CD4-positive, alpha-beta memory T cell (primary cell): Measurements from ENCODE around the gene PML. TPM values are rescaled to one million over a fixed set of nuclear protein-coding genes. Genes with fewer than 3 reads are reported as not detected.
A peak's percentile ranks its signal among the peaks of the same experiment; 100 is the strongest.

Experiments
- CTCF ChIA-PET: fragments of 350-600 bp; sonication (Branson Sonifier 250); formaldehyde crosslinking; loops from one replicate; lab custom pipeline; 2021; ENCODE audit warnings: inconsistent platforms; ENCODE audit not compliant: partially characterized antibody; lab: Charles Lee
- POLR2A ChIA-PET: fragments of 350-600 bp; sonication (Branson Sonifier 250); formaldehyde crosslinking; loops from one replicate; lab custom pipeline; 2021; ENCODE audit not compliant: partially characterized antibody; lab: Charles Lee
- DNase-seq, 5 donors: peaks; one replicate each; pipeline versions ENCODE4 v3.0.0 to v3.0.0-alpha.2; 2020 to 2022; ENCODE audit warnings: mixed read lengths in 1 of 5
- H3K27ac ChIP-seq: one replicate; pipeline ENCODE4 v1.7.0; 2013; ENCODE audit warnings: low read depth, low read length
- H3K27me3 ChIP-seq: 2 replicates; pipeline ENCODE4 v1.7.0; 2013; ENCODE audit warnings: mild to moderate bottlenecking, low read length, moderate library complexity; ENCODE audit not compliant: insufficient read depth
- H3K36me3 ChIP-seq: 2 replicates; pipeline ENCODE4 v1.7.0; 2013; ENCODE audit warnings: mild to moderate bottlenecking, low read length, moderate library complexity; ENCODE audit not compliant: insufficient read depth
- H3K4me1 ChIP-seq: 2 replicates; pipeline ENCODE4 v1.7.0; 2013; ENCODE audit warnings: mild to moderate bottlenecking, low read length, moderate library complexity; ENCODE audit not compliant: insufficient read depth
- H3K4me3 ChIP-seq, 2 donors: one replicate each; pipeline ENCODE4 v1.7.0; 2013; ENCODE audit warnings: low read length in 2 of 2, mild to moderate bottlenecking in 1 of 2
- H3K9me3 ChIP-seq, 2 donors: one replicate each; pipeline ENCODE4 v1.7.0; 2013; ENCODE audit warnings: low read length in 2 of 2, control low read depth in 1 of 2; ENCODE audit not compliant: control insufficient read depth in 1 of 2
- H3K27ac Mint-ChIP-seq, 7 donors: one replicate each; pipeline ENCODE4 v1.8.0; 2020 to 2021; ENCODE audit warnings: mixed read lengths in 7 of 7, mild to moderate bottlenecking in 6 of 7, inconsistent platforms in 3 of 7, moderate library complexity in 3 of 7
- H3K27me3 Mint-ChIP-seq, 2 donors: one replicate each; pipeline ENCODE4 v1.8.0; 2020 to 2021; ENCODE audit warnings: mixed read lengths in 2 of 2
- H3K36me3 Mint-ChIP-seq, 2 donors: one replicate each; pipeline ENCODE4 v1.8.0; 2020 to 2021; ENCODE audit warnings: mixed read lengths in 2 of 2, inconsistent platforms in 1 of 2, mild to moderate bottlenecking in 1 of 2
- H3K4me1 Mint-ChIP-seq, 4 donors: one replicate each; pipeline ENCODE4 v1.8.0; 2020 to 2021; ENCODE audit warnings: mixed read lengths in 4 of 4, mild to moderate bottlenecking in 1 of 4
- H3K4me3 Mint-ChIP-seq, 8 donors: one replicate each; pipeline ENCODE4 v1.8.0; 2020 to 2021; ENCODE audit warnings: mixed read lengths in 8 of 8, mild to moderate bottlenecking in 7 of 8, moderate library complexity in 6 of 8, inconsistent platforms in 3 of 8
- H3K9me3 Mint-ChIP-seq, 8 donors: one replicate each; pipeline ENCODE4 v1.8.0; 2020 to 2021; ENCODE audit warnings: mixed read lengths in 8 of 8, mild to moderate bottlenecking in 5 of 8, inconsistent platforms in 3 of 8, moderate library complexity in 1 of 8
- intact Hi-C: fragments of 100-400 bp; cut with micrococcal nuclease; formaldehyde crosslinking; loops from one replicate; pipeline ENCODE4 v1.15.1; 2023
- polyA plus RNA-seq, 2 donors: library from polyadenylated mRNA; unstranded; fragments of 300-500 nt; fragmentation: Illumina TruSeq; gene quantifications; one replicate each; pipeline ENCODE4 v1.2.3, GENCODE V29; 2021
- total RNA-seq, 2 experiments: library from RNA; stranded (reverse); gene quantifications; one replicate each; pipeline ENCODE4 v1.2.3, GENCODE V29; 2021

Gene PML
- total and polyA plus RNA-seq, 4 experiments from 2014 or later, result 9.6 to 66.6 (median 47.4) TPM

DNA sequence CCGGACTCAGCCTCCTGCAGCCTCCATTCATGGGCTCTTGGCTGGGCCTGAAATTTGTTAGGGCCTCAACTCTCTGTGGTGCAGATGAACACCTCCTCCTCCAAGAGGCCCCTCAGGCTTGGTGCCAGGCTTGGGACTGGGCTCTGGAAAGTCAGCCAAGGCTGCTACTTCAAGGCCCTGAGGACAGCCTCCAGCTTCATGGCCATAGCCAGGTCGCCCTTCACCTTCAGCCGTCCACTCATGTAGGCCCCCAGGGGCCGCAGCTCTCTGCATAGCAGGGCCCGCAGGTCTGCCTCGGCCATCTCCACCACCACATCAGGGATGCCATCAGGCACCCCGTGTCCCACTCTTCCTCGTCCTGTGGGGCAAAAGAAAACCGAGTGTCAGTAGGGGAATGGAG, 10.7 kb upstream of the PML start:
- Histone ChIP-seq H3K27me3 (no peaks in the 10 kb centered on the region), H3K27ac (no peak overlapping the region), H3K36me3 (no peaks in the 10 kb centered on the region), H3K4me3 (no peak overlapping the region), H3K9me3 (no peaks in the 10 kb centered on the region), H3K4me1 (peaks cover 14% of the 10 kb centered on the region)
- DNase-seq, result no peak
- no peaks in the 10 kb centered on the region for H3K27me3 Mint-ChIP-seq
- peaks cover 7 to 23% (median 14%) of the 10 kb centered on the region in 4 donors for H3K4me1 Mint-ChIP-seq
- intact Hi-C loops, result no loop called here
- ChIA-PET CTCF (interaction anchor here (0.9 kb wide), 1 partner anchor 35 kb away, joined by 3 read pairs; no protein-coding TSS in a partner anchor), POLR2A (interaction anchor here (1.1 kb wide), 1 partner anchor 8 kb away, joined by 3 read pairs; the partner anchor contains the start of gene STOML1)
- H3K27ac Mint-ChIP-seq, result no peak overlapping the region
- no peak overlapping the region for H3K4me3 Mint-ChIP-seq
- H3K36me3 Mint-ChIP-seq, result peaks cover 15 to 16% of the 10 kb centered on the region in 2 donors
- no peaks in the 10 kb centered on the region for H3K9me3 Mint-ChIP-seq

DNA sequence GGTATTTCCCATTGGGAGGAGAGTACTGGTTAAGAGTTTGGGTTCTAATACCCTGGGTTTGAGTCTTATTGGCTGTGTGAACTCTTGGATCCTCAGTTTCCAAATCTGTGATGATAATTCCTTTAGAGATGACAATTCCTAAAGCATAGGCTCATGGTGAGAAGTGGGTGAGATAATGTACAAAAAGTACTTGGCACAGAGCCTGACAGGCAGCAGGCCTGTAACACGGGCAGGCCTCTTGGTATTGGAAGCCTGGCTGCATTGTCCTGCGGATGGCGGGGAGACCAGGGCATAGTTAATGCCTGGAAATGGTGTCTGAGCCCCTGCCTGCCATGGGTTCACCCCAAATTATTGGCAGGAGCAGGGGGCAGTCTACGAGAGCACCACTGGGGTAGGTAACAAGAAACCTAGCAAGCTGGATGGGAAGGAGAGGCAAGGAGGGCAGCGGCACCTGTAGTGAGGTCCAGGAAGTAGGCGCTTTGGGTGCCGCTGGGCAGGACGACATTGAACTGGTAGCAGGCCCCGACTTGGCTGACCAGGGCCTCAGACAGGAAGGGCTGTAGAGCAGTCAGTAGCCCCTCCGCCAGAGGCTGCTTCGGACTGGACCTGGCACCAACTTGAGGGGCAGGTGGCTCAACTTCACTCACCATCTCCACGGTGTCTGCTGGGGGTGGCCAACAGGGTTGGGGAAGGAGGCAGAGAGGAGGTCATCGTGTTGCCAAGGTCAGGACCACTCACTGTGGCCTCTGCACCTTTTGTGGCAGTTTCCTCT, 10.1 kb upstream of the PML start:
- Histone ChIP-seq H3K9me3 (no peaks in the 10 kb centered on the region), H3K27ac (no peak overlapping the region), H3K27me3 (no peaks in the 10 kb centered on the region), H3K36me3 (no peaks in the 10 kb centered on the region), H3K4me1 (peaks cover 14% of the 10 kb centered on the region), H3K4me3 (no peak overlapping the region)
- DNase-seq, result no peak
- ChIA-PET CTCF (interaction anchor here (0.8 to 1.7 kb wide), 2 partner anchors 10 to 11 kb away, joined by 4 to 7 read pairs; partner anchors contain the start of gene PML), POLR2A (no interaction called here)
- Mint-ChIP-seq H3K36me3 (peaks cover 15 to 16% of the 10 kb centered on the region in 2 donors), H3K9me3 (no peaks in the 10 kb centered on the region), H3K27ac (no peak overlapping the region), H3K27me3 (no peaks in the 10 kb centered on the region), H3K4me3 (no peak overlapping the region), H3K4me1 (peaks cover 7 to 23% (median 14%) of the 10 kb centered on the region in 4 donors)
- intact Hi-C loops, result no loop called here

DNA sequence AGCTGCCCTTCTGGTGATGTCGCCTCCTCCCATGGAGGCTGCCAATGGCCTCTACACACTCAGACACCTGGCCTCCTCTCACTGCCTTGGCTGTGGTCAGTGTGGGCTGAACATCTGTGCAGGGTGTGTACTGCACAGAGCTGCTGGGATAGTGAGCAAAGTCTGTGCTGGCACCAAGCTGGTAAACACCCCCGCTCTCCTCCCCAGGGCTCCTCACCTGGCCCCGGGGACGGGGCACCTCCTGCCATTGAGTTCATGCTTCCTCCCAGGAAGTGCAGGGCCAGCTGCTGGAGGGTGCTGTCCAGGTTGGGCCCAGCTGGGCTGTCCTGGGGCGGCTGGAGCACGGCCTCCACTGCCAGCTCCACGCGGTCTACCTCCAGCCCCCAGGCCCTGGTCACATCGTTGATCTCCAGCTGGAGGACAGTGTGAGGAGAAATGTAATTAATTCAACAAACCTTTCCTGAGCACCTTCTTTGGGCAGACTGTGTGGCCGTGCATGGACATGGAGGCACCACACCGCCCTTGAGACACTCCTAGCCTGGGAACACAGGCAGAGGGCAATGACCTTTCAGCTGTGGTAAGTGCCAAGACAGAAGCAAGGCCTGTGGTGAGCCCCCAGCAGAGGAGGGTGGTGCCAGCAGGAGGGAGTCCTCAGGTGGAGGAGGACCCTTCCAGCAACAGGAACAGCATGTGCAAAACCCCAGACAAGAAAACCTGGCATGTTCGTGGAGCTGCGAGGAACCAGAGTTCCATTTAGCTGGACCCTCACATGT, 9.2 kb upstream of the PML start:
- peaks cover 7 to 23% (median 14%) of the 10 kb centered on the region in 4 donors for H3K4me1 Mint-ChIP-seq
- Histone ChIP-seq H3K4me1 (peaks cover 14% of the 10 kb centered on the region), H3K36me3 (no peaks in the 10 kb centered on the region), H3K27me3 (no peaks in the 10 kb centered on the region), H3K9me3 (no peaks in the 10 kb centered on the region), H3K4me3 (no peak overlapping the region), H3K27ac (no peak overlapping the region)
- DNase-seq, result no peak
- ChIA-PET CTCF (interaction anchor here (0.8 to 1.7 kb wide), 3 partner anchors 9 to 21 kb away, joined by 4 to 7 read pairs (median 5); partner anchors contain the start of gene PML), POLR2A (interaction anchor here (0.7 to 1.4 kb wide), 2 partner anchors 9 kb away, joined by 4 to 5 read pairs; partner anchors contain the start of gene PML)
- peaks cover 15 to 18% of the 10 kb centered on the region in 2 donors for H3K36me3 Mint-ChIP-seq
- intact Hi-C loops, result no loop called here
- no peak overlapping the region for H3K27ac Mint-ChIP-seq
- no peaks in the 10 kb centered on the region for H3K9me3 Mint-ChIP-seq
- H3K27me3 Mint-ChIP-seq, result no peaks in the 10 kb centered on the region
- H3K4me3 Mint-ChIP-seq, result no peak overlapping the region

DNA sequence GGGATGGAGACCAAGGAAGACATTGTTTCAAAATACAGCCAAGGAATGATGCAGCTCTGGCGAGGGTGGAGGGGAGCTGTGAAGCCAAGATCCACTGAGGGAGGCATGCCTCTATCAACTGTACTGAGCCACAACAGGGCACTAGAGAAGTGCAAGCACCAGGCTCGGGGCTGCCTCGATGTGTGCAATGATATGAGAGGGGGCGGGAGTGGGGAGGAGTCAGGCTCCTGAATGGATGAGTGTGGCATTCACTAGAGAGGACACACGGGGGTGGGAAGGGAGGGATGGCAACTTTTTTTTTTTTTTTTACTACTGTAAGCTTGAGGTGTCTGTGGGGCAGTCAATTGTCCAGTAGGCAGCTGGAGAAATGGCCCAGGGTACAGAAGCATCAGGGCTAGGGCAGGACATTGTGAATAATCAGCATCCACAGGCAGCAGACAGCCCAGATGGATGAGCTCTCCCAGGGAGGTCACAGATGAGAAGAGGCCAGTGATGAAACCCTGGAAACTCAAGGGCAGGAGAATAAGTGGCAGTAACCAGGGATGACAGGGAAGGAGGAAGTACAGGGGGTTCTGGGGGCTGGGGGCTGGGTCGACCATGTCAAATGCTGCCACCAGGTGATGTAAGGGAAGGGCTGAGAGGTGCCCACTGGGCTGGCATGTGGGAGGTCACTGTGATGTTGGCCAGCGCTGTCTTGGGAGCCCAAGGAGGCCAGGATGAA, 8.3 kb upstream of the PML start:
- Mint-ChIP-seq H3K36me3 (peaks cover 15 to 18% of the 10 kb centered on the region in 2 donors), H3K4me3 (no peak overlapping the region), H3K27me3 (no peaks in the 10 kb centered on the region), H3K4me1 (peaks cover 8 to 30% (median 16%) of the 10 kb centered on the region in 4 donors), H3K27ac (peak overlapping the region in 2 of 7 donors; percentile 73 to 78), H3K9me3 (no peaks in the 10 kb centered on the region)
- ChIA-PET CTCF (interaction anchor here (1.5 to 1.7 kb wide), 2 partner anchors 13 to 22 kb away, joined by 5 to 7 read pairs; no protein-coding TSS in a partner anchor), POLR2A (interaction anchor here (1.4 kb wide), 1 partner anchor 8 kb away, joined by 4 read pairs; the partner anchor contains the start of gene PML)
- no peak for DNase-seq
- intact Hi-C loops, result no loop called here
- no peak overlapping the region for H3K27ac ChIP-seq
- no peaks in the 10 kb centered on the region for H3K36me3 ChIP-seq
- no peaks in the 10 kb centered on the region for H3K9me3 ChIP-seq
- peaks cover 17% of the 10 kb centered on the region for H3K4me1 ChIP-seq
- H3K27me3 ChIP-seq, result no peaks in the 10 kb centered on the region
- no peak overlapping the region for H3K4me3 ChIP-seq

DNA sequence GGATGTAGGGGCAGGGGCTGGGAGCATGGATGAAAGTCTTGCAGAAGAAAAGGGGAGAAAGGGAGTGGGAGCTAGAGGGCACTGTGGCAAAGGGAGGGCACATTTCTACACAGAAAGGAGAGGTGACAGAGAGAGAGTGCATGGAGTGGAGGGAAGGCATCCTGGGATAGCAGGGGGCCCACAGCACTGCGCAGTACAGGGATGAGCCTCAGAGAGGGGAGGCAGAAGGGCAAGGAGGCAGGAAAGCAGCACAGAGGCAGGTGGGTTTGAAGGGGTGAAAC, 7.8 kb upstream of the PML start:
- Mint-ChIP-seq H3K36me3 (peaks cover 15 to 18% of the 10 kb centered on the region in 2 donors), H3K27me3 (no peaks in the 10 kb centered on the region), H3K9me3 (no peaks in the 10 kb centered on the region), H3K4me3 (no peak overlapping the region), H3K27ac (peak overlapping the region in 1 of 7 donors; percentile 78), H3K4me1 (peaks cover 6 to 31% (median 14%) of the 10 kb centered on the region in 4 donors)
- CTCF ChIA-PET, result interaction anchor here (1.5 kb wide), 1 partner anchor 23 kb away, joined by 5 read pairs; no protein-coding TSS in a partner anchor
- no peaks in the 10 kb centered on the region for H3K36me3 ChIP-seq
- DNase-seq, result no peak
- H3K4me1 ChIP-seq, result peaks cover 18% of the 10 kb centered on the region
- no peak overlapping the region for H3K27ac ChIP-seq
- intact Hi-C loops, result no loop called here
- no peaks in the 10 kb centered on the region for H3K9me3 ChIP-seq
- H3K27me3 ChIP-seq, result no peaks in the 10 kb centered on the region
- POLR2A ChIA-PET, result no interaction called here
- no peak overlapping the region for H3K4me3 ChIP-seq

DNA sequence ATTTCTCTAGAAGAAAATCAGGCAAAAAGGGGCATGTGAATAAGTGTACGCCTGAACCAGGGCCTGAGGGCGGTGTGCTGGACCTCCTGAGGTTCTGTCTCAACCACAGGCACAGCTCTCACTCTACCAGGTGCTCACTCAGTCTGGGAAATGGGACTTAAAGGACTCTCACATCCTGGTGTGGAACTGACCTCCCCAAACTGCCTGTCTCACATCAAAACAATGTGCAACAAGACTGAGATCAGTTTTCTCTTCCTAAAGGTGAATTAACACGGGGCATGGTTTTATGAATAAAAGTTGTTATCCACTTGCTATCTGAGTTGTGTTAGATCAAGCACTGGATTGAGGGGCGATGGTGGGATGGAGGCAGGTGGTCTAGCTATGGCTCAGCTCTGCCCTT, 7.3 kb upstream of the PML start:
- Histone ChIP-seq H3K36me3 (no peaks in the 10 kb centered on the region), H3K9me3 (no peaks in the 10 kb centered on the region), H3K4me3 (no peak overlapping the region), H3K27me3 (no peaks in the 10 kb centered on the region), H3K4me1 (peaks cover 14% of the 10 kb centered on the region), H3K27ac (no peak overlapping the region)
- no peaks in the 10 kb centered on the region for H3K9me3 Mint-ChIP-seq
- ChIA-PET POLR2A (no interaction called here), CTCF (interaction anchor here (1.5 to 2.0 kb wide), 2 partner anchors 9 to 14 kb away, joined by 4 to 7 read pairs; no protein-coding TSS in a partner anchor)
- DNase-seq, result no peak
- H3K4me1 Mint-ChIP-seq, result peaks cover 3 to 28% (median 10%) of the 10 kb centered on the region in 4 donors
- H3K36me3 Mint-ChIP-seq, result peaks cover 15 to 18% of the 10 kb centered on the region in 2 donors
- no peaks in the 10 kb centered on the region for H3K27me3 Mint-ChIP-seq
- H3K27ac Mint-ChIP-seq, result peak overlapping the region in 1 of 7 donors; percentile 47
- H3K4me3 Mint-ChIP-seq, result no peak overlapping the region
- intact Hi-C loops, result no loop called here
